Prostate gland (tissue), 2 donors: Measurements from ENCODE around the gene CATSPER1.

Source experiments
- POLR2A ChIP-seq: fragments of 450-650 bp; IDR thresholded peaks from one replicate; pipeline ENCODE4 v1.6.1; 2016; ENCODE audit warnings: antibody characterized with exemption, mild to moderate bottlenecking
- TF ChIP-seq, protein P1 (sequence below), 4 experiments: fragments of 200-600 bp in 2 of 4; fragments of 450-650 bp in 2 of 4; sonication (generic) in 2 of 4; IDR thresholded peaks; 1 replicate in 3 of 4; 2 replicates in 1 of 4; pipeline ENCODE4 v1.5.1; 2016 to 2019; ENCODE audit warnings: antibody characterized with exemption in 4 of 4, mild to moderate bottlenecking in 2 of 4, moderate library complexity in 2 of 4

DNA sequence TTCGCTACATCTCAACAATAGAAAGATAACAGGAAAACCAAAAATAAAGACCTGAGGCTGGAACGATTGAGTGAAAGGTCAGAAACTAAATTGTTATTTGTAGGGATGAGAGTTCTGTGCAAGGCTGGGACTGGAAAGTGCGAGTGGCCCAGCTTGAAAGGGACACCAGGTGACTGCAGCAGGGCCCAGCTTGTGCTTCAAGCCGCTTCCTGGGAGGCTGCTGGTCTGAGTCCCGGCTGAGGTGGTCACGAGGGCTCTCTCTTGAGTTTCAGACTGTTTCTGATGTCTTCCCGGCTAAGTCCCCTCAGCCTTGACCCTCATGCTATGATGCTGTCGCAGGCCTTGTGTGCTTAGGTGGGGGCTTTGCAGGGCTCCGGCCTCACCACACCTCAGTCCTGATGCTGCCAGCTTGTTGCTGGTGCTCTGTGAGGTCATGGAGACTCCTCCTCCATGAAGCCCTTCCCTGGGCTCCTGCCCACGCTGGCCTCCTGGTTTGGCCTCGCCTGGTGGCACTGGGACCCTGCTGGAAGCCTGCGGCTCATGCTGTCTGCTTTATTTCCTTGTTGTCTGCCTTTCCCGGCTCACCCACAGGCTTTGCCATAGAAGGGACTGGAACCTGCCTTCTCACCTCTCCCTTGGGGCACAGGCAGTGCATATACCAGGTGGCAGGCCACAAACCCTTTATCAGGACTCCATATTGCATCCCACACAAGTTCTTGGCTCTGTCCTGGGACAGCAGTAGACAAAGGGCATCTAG, 20.0 kb downstream of the CATSPER1 start:
- TF ChIP-seq, protein P1, sequence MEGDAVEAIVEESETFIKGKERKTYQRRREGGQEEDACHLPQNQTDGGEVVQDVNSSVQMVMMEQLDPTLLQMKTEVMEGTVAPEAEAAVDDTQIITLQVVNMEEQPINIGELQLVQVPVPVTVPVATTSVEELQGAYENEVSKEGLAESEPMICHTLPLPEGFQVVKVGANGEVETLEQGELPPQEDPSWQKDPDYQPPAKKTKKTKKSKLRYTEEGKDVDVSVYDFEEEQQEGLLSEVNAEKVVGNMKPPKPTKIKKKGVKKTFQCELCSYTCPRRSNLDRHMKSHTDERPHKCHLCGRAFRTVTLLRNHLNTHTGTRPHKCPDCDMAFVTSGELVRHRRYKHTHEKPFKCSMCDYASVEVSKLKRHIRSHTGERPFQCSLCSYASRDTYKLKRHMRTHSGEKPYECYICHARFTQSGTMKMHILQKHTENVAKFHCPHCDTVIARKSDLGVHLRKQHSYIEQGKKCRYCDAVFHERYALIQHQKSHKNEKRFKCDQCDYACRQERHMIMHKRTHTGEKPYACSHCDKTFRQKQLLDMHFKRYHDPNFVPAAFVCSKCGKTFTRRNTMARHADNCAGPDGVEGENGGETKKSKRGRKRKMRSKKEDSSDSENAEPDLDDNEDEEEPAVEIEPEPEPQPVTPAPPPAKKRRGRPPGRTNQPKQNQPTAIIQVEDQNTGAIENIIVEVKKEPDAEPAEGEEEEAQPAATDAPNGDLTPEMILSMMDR (IDR thresholded peaks at IDR 0.05), result no peak
- no peak for TF ChIP-seq POLR2A
